HEK293 (cell line): Measurements from ENCODE around the gene NKX1-1.

Experiments used
- CTCF ChIA-PET: fragments of 350-600 bp; formaldehyde crosslinking; extraction: SDS; loops from one replicate; lab custom pipeline; 2021; ENCODE audit warnings: antibody characterized with exemption; lab: Yijun Ruan, JAX
- POLR2A ChIA-PET: fragments of 300-600 bp; formaldehyde crosslinking; extraction: SDS; loops from one replicate; lab custom pipeline; 2020; ENCODE audit warnings: antibody characterized with exemption, inconsistent platforms; lab: Yijun Ruan, JAX
- H3K27ac ChIP-seq: fragments of 200-500 bp; sonication (Bioruptor generic); 2 replicates; pipeline ENCODE4 v1.5.1; 2014; ENCODE audit warnings: low read depth, low read length, control low read depth, inconsistent platforms; ENCODE audit errors: extremely low read depth
- H3K36me3 ChIP-seq, 2 experiments: fragments of 200-500 bp in 1 of 2; sonication (Bioruptor generic) in 1 of 2; 1 replicate in 1 of 2; 2 replicates in 1 of 2; pipeline ENCODE4 v1.5.1; 2014 to 2017; ENCODE audit warnings: inconsistent platforms in 2 of 2, low read length in 2 of 2; ENCODE audit not compliant: control insufficient read depth in 2 of 2, insufficient read depth in 1 of 2
- H3K4me1 ChIP-seq: fragments of 200-500 bp; sonication (Bioruptor generic); 2 replicates; pipeline ENCODE4 v1.5.1; 2014; ENCODE audit warnings: mild to moderate bottlenecking, low read length, inconsistent platforms; ENCODE audit not compliant: control insufficient read depth, insufficient read depth
- H3K4me3 ChIP-seq: 2 replicates; pipeline ENCODE4 v1.5.1; 2011; ENCODE audit warnings: low read depth, mild to moderate bottlenecking, control low read depth, low read length, moderate library complexity
- H3K9me3 ChIP-seq: fragments of 200-500 bp; sonication (Bioruptor generic); 2 replicates; pipeline ENCODE4 v1.5.1; 2014; ENCODE audit warnings: low read depth, low read length, inconsistent platforms; ENCODE audit not compliant: control insufficient read depth, insufficient read depth
- GLI2 ChIP-seq: fragments of 450-650 bp; formaldehyde crosslinking; IDR thresholded peaks from 2 replicates; pipeline ENCODE4; 2017; ENCODE audit warnings: missing biosample characterization, missing genetic modification characterization, low read depth, borderline replicate concordance
- HOXD13 ChIP-seq: sonication (generic); formaldehyde crosslinking; IDR thresholded peaks from 2 replicates; pipeline ENCODE4 v1.8.0; 2022; ENCODE audit warnings: missing genetic modification reagents, borderline replicate concordance
- KLF10 ChIP-seq: fragments of 450-650 bp; IDR thresholded peaks from 2 replicates; pipeline ENCODE4 v1.5.1; 2018; ENCODE audit warnings: missing biosample characterization, mild to moderate bottlenecking, missing genetic modification characterization
- KLF9 ChIP-seq: fragments of 450-650 bp; formaldehyde crosslinking; IDR thresholded peaks from 2 replicates; pipeline ENCODE4 v1.5.1; 2016; ENCODE audit warnings: missing biosample characterization, missing genetic modification characterization, low read depth
- ZBTB21 ChIP-seq: fragments of 450-650 bp; formaldehyde crosslinking; IDR thresholded peaks from 2 replicates; pipeline ENCODE4 v1.5.1; 2017; ENCODE audit warnings: missing biosample characterization, missing genetic modification characterization
- ZFP37 ChIP-seq: fragments of 450-650 bp; formaldehyde crosslinking; IDR thresholded peaks from 2 replicates; pipeline ENCODE4 v1.5.1; 2016; ENCODE audit warnings: missing biosample characterization, missing genetic modification characterization
- ZNF175 ChIP-seq: fragments of 450-650 bp; formaldehyde crosslinking; IDR thresholded peaks from 2 replicates; pipeline ENCODE4 v1.5.1; 2016; ENCODE audit warnings: missing biosample characterization, missing genetic modification characterization
- ZNF223 ChIP-seq: fragments of 450-650 bp; formaldehyde crosslinking; IDR thresholded peaks from 2 replicates; pipeline ENCODE4 v1.5.1; 2016; ENCODE audit warnings: missing biosample characterization, missing genetic modification characterization
- ZNF266 ChIP-seq: fragments of 450-650 bp; formaldehyde crosslinking; IDR thresholded peaks from 2 replicates; pipeline ENCODE4 v1.5.1; 2016; ENCODE audit warnings: missing biosample characterization, missing genetic modification characterization, low read depth
- ZNF510 ChIP-seq: fragments of 450-650 bp; formaldehyde crosslinking; IDR thresholded peaks from 2 replicates; pipeline ENCODE4 v1.5.1; 2018; ENCODE audit warnings: mild to moderate bottlenecking, missing genetic modification characterization, missing biosample characterization; ENCODE audit not compliant: insufficient replicate concordance
- ZNF521 ChIP-seq: fragments of 450-650 bp; formaldehyde crosslinking; IDR thresholded peaks from 2 replicates; pipeline ENCODE4 v1.5.1; 2017; ENCODE audit warnings: missing biosample characterization, mild to moderate bottlenecking, missing genetic modification characterization
- ZNF623 ChIP-seq: fragments of 450-650 bp; formaldehyde crosslinking; IDR thresholded peaks from 2 replicates; pipeline ENCODE4 v1.5.1; 2016; ENCODE audit warnings: missing biosample characterization, missing genetic modification characterization
- ZNF654 ChIP-seq: fragments of 450-650 bp; formaldehyde crosslinking; IDR thresholded peaks from 2 replicates; pipeline ENCODE4 v1.5.1; 2016; ENCODE audit warnings: low read depth, missing biosample characterization, missing genetic modification characterization
- ZNF660 ChIP-seq: fragments of 450-650 bp; IDR thresholded peaks from 2 replicates; pipeline ENCODE4 v1.5.1; 2018; ENCODE audit warnings: missing biosample characterization, mild to moderate bottlenecking, missing genetic modification characterization
- ZNF76 ChIP-seq: fragments of 450-650 bp; formaldehyde crosslinking; IDR thresholded peaks from 2 replicates; pipeline ENCODE4; 2016; ENCODE audit warnings: low read depth, missing biosample characterization, missing genetic modification characterization, borderline replicate concordance
- ZSCAN16 ChIP-seq: fragments of 450-650 bp; formaldehyde crosslinking; IDR thresholded peaks from 2 replicates; pipeline ENCODE4 v1.5.1; 2016; ENCODE audit warnings: missing biosample characterization, missing genetic modification characterization
- TF ChIP-seq, protein P1 (sequence below): fragments of 450-650 bp; formaldehyde crosslinking; IDR thresholded peaks from 2 replicates; pipeline ENCODE4 v1.5.1; 2016; ENCODE audit warnings: missing biosample characterization, missing genetic modification characterization
- TF ChIP-seq, protein P2 (sequence below): fragments of 450-650 bp; formaldehyde crosslinking; IDR thresholded peaks from 2 replicates; pipeline ENCODE4 v1.5.1; 2016; ENCODE audit warnings: missing biosample characterization, missing genetic modification characterization
- TF ChIP-seq, protein P3 (sequence below): sonication (generic); formaldehyde crosslinking; IDR thresholded peaks from 2 replicates; pipeline ENCODE4 v1.8.1; 2022; ENCODE audit warnings: mild to moderate bottlenecking, moderate library complexity, missing genetic modification reagents
- TF ChIP-seq, protein P4 (sequence below): IDR thresholded peaks from 2 replicates; pipeline ENCODE4 v1.6.1; 2011; ENCODE audit warnings: mild to moderate bottlenecking, low read depth, low read length, borderline replicate concordance

The NKX1-1 gene

DNA sequence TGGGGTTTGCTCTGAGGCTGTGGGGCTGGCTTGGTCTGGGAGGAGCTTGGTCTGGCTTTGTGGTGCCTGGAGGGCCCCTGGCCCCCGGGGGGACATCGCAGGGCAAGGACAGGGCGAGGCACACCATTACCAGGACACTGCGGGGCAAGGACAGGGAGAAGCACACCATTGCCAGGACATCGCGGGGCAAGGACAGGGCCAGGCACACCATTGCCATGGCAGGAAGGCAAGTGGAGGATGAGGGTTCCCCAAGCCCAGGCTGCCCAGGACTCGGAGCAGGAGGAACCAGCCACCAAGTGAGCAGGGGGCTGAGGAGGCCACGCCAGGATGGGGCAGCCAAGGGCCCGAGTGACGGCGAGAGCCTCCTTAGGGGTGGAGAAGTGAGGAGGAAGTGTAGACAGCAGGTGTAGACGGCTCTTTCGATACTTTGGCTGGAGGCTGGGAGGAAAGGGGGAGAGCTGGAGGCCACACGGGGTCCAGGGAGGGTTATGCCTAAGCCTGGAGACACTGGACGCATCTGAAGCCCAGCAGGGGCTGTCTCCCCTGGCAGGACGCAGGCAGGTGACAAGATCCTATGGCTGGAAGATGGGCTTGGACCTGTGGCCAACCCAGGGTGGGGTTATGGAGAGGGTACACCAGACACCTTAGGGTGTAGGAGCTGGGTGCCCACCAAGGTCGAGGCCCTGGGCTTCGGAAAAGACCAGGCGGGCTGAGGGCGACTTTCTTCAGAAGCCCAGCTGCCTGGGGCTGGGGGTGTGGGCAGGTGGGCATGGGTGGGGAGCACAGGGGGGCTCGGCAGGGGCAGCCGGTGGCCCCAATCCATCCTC, 7.3 kb downstream of the NKX1-1 start:
- POLR2A ChIA-PET: no interaction called here
- peaks cover 0 to 5% of the 10 kb centered on the region in 2 experiments; a peak in 1 of 3 replicates for H3K36me3 ChIP-seq
- H3K27ac ChIP-seq: no peak overlapping the region
- TF ChIP-seq, protein P1, sequence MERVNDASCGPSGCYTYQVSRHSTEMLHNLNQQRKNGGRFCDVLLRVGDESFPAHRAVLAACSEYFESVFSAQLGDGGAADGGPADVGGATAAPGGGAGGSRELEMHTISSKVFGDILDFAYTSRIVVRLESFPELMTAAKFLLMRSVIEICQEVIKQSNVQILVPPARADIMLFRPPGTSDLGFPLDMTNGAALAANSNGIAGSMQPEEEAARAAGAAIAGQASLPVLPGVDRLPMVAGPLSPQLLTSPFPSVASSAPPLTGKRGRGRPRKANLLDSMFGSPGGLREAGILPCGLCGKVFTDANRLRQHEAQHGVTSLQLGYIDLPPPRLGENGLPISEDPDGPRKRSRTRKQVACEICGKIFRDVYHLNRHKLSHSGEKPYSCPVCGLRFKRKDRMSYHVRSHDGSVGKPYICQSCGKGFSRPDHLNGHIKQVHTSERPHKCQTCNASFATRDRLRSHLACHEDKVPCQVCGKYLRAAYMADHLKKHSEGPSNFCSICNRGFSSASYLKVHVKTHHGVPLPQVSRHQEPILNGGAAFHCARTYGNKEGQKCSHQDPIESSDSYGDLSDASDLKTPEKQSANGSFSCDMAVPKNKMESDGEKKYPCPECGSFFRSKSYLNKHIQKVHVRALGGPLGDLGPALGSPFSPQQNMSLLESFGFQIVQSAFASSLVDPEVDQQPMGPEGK (tag by site-specific recombination): no peak
- TF ChIP-seq ZNF175 (tag by site-specific recombination) (no peak), ZBTB21 (no peak), ZSCAN16 (tag by site-specific recombination) (no peak), KLF9 (tag by site-specific recombination) (no peak), ZNF623 (tag by site-specific recombination) (no peak), ZFP37 (tag by site-specific recombination) (no peak), ZNF223 (tag by site-specific recombination) (no peak), GLI2 (tag by site-specific recombination) (no peak), ZNF660 (tag by site-specific recombination) (no peak), HOXD13 (CRISPR knock-in tag) (no peak), ZNF521 (tag by site-specific recombination) (no peak)
- TF ChIP-seq, protein P2, sequence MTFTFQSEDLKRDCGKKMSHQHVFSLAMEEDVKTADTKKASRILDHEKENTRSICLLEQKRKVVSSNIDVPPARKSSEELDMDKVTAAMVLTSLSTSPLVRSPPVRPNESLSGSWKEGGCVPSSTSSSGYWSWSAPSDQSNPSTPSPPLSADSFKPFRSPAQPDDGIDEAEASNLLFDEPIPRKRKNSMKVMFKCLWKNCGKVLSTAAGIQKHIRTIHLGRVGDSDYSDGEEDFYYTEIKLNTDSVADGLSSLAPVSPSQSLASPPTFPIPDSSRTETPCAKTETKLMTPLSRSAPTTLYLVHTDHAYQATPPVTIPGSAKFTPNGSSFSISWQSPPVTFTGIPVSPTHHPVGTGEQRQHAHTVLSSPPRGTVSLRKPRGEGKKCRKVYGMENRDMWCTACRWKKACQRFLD (tag by site-specific recombination): no peak
- TF ChIP-seq, all 188 proteins: peak for 0
- CTCF ChIA-PET: no interaction called here
- H3K4me3 ChIP-seq: no peak overlapping the region
- H3K4me1 ChIP-seq: no peaks in the 10 kb centered on the region
- no peaks in the 10 kb centered on the region for H3K9me3 ChIP-seq

DNA sequence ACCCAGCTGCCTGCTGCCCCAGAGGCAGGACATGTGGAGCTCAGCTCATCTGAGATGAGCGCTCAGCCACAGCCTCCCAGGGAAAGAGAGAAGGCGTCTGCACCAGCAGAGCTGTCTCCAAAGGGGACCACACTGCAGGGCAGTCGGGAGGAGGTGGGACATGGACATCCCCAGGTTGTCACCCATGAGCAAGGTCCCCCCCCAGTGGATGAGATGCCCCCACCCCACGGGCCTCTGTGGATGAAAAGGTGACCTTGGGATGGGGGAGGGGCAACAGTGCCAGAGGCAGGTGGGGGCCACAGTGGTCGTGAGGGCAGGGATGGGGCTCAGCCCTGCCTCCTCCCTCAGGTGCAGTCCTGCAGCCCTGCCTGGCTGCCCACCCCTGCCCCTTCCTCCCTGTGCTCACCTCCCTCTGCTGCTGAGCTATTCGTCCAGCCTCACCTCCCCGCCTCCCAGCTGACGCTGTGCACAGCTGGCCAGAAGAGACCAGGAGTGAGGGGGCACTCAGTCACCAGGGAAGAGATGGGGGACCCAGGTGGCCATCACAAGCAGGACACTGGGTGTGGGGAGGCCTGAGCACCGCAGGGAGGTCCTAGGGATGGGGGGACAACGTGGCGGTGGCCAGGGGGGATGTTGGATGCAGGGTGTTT, 9.3 kb downstream of the NKX1-1 start:
- ChIA-PET POLR2A (no interaction called here), CTCF (interaction anchor here (0.6 kb wide), 1 partner anchor 145 kb away, joined by 5 read pairs; no protein-coding TSS in a partner anchor)
- TF ChIP-seq ZNF654 (tag by site-specific recombination) (no peak), KLF10 (tag by site-specific recombination) (no peak)
- Histone ChIP-seq H3K4me1 (no peaks in the 10 kb centered on the region), H3K36me3 (peaks cover 0 to 7% of the 10 kb centered on the region in 2 experiments; a peak in 1 of 3 replicates), H3K27ac (no peak overlapping the region), H3K9me3 (no peaks in the 10 kb centered on the region), H3K4me3 (no peak overlapping the region)

DNA sequence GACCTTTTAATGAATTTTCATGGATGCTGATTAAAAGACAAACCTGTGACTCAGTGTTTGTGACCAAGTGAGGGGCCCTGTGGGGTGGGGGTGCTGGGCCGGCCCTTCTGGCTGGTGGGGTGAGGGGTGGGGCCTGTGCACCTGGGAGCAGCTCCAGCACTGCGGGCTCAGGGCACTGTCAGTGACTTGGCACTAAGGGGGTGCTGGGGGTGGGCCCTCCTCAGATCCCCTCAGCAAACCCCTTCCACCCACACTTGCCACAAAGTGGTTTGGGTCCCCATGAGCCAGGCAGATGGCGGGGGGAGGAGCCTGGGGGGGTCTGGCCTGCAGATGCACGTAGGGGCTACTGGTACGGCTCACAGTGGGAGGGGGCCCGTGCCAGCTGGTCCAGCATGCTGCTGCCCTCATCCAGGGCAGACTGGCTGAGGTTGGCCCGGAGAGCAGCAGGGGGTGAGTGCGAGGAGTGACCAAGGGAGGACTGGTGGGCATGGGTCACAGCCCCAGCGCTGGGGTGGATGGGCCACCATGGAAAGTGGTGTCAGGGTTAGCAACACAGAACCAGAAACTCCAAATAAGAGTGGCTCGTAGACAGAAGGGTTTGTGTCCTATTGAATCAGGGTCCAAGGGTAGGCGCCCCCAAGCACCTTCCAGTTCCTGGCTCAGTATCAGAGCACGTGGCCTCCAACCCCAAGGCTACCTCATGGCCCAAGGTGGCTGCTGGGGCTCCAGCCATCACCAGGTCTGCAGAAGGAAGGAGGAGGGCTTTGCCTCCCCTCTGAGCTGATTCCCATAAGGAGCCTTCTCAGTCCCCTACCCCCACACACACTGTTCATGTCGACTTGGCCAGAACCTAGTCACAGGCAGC, 10.1 kb downstream of the NKX1-1 start:
- Histone ChIP-seq H3K27ac (no peak overlapping the region), H3K4me3 (no peak overlapping the region), H3K36me3 (peaks cover 0 to 7% of the 10 kb centered on the region in 2 experiments; a peak in 1 of 3 replicates), H3K4me1 (no peaks in the 10 kb centered on the region), H3K9me3 (no peaks in the 10 kb centered on the region)
- POLR2A ChIA-PET: no interaction called here
- CTCF ChIA-PET: interaction anchor here (0.6 kb wide), 1 partner anchor 146 kb away, joined by 5 read pairs; no protein-coding TSS in a partner anchor
- TF ChIP-seq, protein P3, sequence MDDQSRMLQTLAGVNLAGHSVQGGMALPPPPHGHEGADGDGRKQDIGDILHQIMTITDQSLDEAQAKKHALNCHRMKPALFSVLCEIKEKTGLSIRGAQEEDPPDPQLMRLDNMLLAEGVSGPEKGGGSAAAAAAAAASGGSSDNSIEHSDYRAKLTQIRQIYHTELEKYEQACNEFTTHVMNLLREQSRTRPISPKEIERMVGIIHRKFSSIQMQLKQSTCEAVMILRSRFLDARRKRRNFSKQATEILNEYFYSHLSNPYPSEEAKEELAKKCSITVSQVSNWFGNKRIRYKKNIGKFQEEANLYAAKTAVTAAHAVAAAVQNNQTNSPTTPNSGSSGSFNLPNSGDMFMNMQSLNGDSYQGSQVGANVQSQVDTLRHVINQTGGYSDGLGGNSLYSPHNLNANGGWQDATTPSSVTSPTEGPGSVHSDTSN (CRISPR knock-in tag): no peak
- no peak for TF ChIP-seq ZNF76
- TF ChIP-seq ZNF266 (tag by site-specific recombination): no peak
- TF ChIP-seq, protein P4, sequence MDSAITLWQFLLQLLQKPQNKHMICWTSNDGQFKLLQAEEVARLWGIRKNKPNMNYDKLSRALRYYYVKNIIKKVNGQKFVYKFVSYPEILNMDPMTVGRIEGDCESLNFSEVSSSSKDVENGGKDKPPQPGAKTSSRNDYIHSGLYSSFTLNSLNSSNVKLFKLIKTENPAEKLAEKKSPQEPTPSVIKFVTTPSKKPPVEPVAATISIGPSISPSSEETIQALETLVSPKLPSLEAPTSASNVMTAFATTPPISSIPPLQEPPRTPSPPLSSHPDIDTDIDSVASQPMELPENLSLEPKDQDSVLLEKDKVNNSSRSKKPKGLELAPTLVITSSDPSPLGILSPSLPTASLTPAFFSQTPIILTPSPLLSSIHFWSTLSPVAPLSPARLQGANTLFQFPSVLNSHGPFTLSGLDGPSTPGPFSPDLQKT: no peak
- TF ChIP-seq ZNF510: no peak
